Epidermal melanocyte (primary cell): ENCODE data around the gene PLAAT5.
"Not testable (repeated sequence)": the region's sequence is repeated elsewhere in the genome, so short reads cannot be mapped to it uniquely, and the experiment has no call there.

Experiments
- DNase-seq: peaks from one replicate; pipeline ENCODE4 v3.0.0; 2011; ENCODE audit warnings: low spot score; ENCODE audit not compliant: insufficient read length

PLAAT5 gene

GRCh38 chr11:63490551-63491239 lies at the start of gene PLAAT5:
PLAAT5 (minus strand) TSS chr11:63491167; CDS start chr11:63491034, 133 bp downstream.
- no peak for DNase-seq

GRCh38 chr11:63537293-63538101 lies 46.5 kb upstream of the PLAAT5 start:
- DNase-seq, result no peak

- peak; percentile 75 for DNase-seq
Measured at GRCh38 chr11:63536669-63537292, 45.8 kb upstream of the PLAAT5 start, which contains the start of gene PLAAT4. PLAAT4 (plus strand) TSS chr11:63536808; CDS start chr11:63536869, 61 bp downstream.

- no peak for DNase-seq
Measured at GRCh38 chr11:63535734-63536133, 44.8 kb upstream of the PLAAT5 start.

- no peak for DNase-seq
Measured at GRCh38 chr11:63534895-63535461, 44.0 kb upstream of the PLAAT5 start.

GRCh38 chr11:63534076-63534475 lies 43.1 kb upstream of the PLAAT5 start:
- DNase-seq, result no peak

GRCh38 chr11:63532799-63533475 lies 42.0 kb upstream of the PLAAT5 start:
- no peak for DNase-seq

GRCh38 chr11:63532117-63532516 lies 41.1 kb upstream of the PLAAT5 start:
- DNase-seq, result no peak

- DNase-seq, result not testable (repeated sequence)
Measured at GRCh38 chr11:63531074-63531792, 40.3 kb upstream of the PLAAT5 start.

- DNase-seq, result no peak
Measured at GRCh38 chr11:63530021-63530420, 39.1 kb upstream of the PLAAT5 start.

- DNase-seq, result not testable (repeated sequence)
Measured at GRCh38 chr11:63529373-63529772, 38.4 kb upstream of the PLAAT5 start.

GRCh38 chr11:63528729-63529278 lies 37.8 kb upstream of the PLAAT5 start:
- DNase-seq, result not testable (repeated sequence)

- DNase-seq, result not testable (repeated sequence)
Measured at GRCh38 chr11:63528156-63528555, 37.2 kb upstream of the PLAAT5 start.

- DNase-seq, result no peak
Measured at GRCh38 chr11:63527667-63528066, 36.7 kb upstream of the PLAAT5 start.

GRCh38 chr11:63523151-63523550 lies 32.2 kb upstream of the PLAAT5 start:
- DNase-seq, result no peak

GRCh38 chr11:63521896-63522295 lies 30.9 kb upstream of the PLAAT5 start:
- no peak for DNase-seq

GRCh38 chr11:63520606-63521170 lies 29.7 kb upstream of the PLAAT5 start:
- no peak for DNase-seq

- DNase-seq, result no peak
Measured at GRCh38 chr11:63518548-63518947, 27.6 kb upstream of the PLAAT5 start.

GRCh38 chr11:63517156-63517555 lies 26.2 kb upstream of the PLAAT5 start:
- DNase-seq, result no peak

GRCh38 chr11:63516109-63516508 lies 25.1 kb upstream of the PLAAT5 start:
- DNase-seq, result no peak
